Activated CD4-positive, alpha-beta memory T cell treated with anti-CD3 and anti-CD28 coated beads for 36 hours (primary cell): Measurements from ENCODE around the gene L3MBTL3. TPM values are rescaled to one million over a fixed set of nuclear protein-coding genes. Genes with fewer than 3 reads are reported as not detected.

Source experiments
- CTCF ChIA-PET: fragments of 350-600 bp; sonication (Branson Sonifier 250); formaldehyde crosslinking; loops from one replicate; lab custom pipeline; 2021; ENCODE audit warnings: antibody characterized with exemption, inconsistent platforms; lab: Charles Lee
- POLR2A ChIA-PET: fragments of 350-600 bp; sonication (Branson Sonifier 250); formaldehyde crosslinking; loops from one replicate; lab custom pipeline; 2021; ENCODE audit warnings: antibody characterized with exemption; lab: Charles Lee
- DNase-seq: peaks from one replicate; pipeline ENCODE4 v3.0.0-alpha.2; 2020
- H3K27ac Mint-ChIP-seq: one replicate; pipeline ENCODE4 v1.8.0; 2021; ENCODE audit warnings: mixed read lengths
- H3K27me3 Mint-ChIP-seq: one replicate; pipeline ENCODE4 v1.8.0; 2021; ENCODE audit warnings: mixed read lengths
- H3K36me3 Mint-ChIP-seq: one replicate; pipeline ENCODE4 v1.8.0; 2021; ENCODE audit warnings: mixed read lengths
- H3K4me1 Mint-ChIP-seq: one replicate; pipeline ENCODE4 v1.8.0; 2021; ENCODE audit warnings: low read depth, mixed read lengths
- H3K4me3 Mint-ChIP-seq: one replicate; pipeline ENCODE4 v1.8.0; 2021; ENCODE audit warnings: mild to moderate bottlenecking, mixed read lengths
- H3K9me3 Mint-ChIP-seq: one replicate; pipeline ENCODE4 v1.8.0; 2021; ENCODE audit warnings: mixed read lengths
- intact Hi-C: fragments of 100-400 bp; cut with micrococcal nuclease; formaldehyde crosslinking; loops from one replicate; pipeline ENCODE4 v1.15.1; 2023
- total RNA-seq, 2 experiments: library from RNA; stranded (reverse); gene quantifications; one replicate each; pipeline ENCODE4 v1.2.3, GENCODE V29; 2021

Gene L3MBTL3
- total RNA-seq, 2 experiments from 2014 or later = 5.2 to 7.4 TPM

DNA sequence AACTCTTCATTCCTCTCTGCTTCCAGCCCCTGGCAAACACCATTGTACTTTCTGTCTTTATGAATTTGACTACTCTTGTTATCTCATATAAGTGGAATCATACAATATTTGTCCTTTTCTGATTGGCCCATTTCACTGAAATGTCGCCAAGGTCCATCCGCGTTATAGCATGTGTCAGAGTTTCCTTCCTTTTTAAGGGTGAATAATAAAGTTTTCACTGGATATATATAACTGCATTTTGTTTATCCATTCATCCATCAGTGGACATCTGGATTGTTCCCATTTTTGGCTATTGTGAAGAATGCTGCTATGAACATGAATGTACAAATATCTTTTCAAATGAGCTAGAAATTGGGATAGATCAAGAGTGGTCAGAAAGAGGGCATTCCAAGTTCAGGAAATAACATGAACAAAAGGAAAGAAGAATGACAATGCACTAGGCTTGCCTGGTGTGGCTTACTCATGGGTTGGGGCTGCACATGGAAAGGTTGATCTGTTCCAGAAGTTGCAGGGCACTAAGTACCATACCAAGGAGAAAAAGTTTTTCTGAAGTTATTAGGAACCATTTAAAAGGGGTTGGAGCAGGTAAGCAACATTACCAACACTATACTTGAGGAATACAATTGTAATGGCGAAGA is 10.0 kb upstream of the L3MBTL3 start:
- intact Hi-C loops = no loop called here
- no peaks in the 10 kb centered on the region for H3K36me3 Mint-ChIP-seq
- peaks cover 3% of the 10 kb centered on the region for H3K27me3 Mint-ChIP-seq
- ChIA-PET CTCF (interaction anchor here (0.8 to 1.2 kb wide), 2 partner anchors 13 kb away, joined by 3 to 4 read pairs; no protein-coding TSS in a partner anchor), POLR2A (no interaction called here)
- no peak for DNase-seq
- H3K27ac Mint-ChIP-seq = no peak overlapping the region
- no peak overlapping the region for H3K4me3 Mint-ChIP-seq
- no peaks in the 10 kb centered on the region for H3K4me1 Mint-ChIP-seq
- no peaks in the 10 kb centered on the region for H3K9me3 Mint-ChIP-seq

DNA sequence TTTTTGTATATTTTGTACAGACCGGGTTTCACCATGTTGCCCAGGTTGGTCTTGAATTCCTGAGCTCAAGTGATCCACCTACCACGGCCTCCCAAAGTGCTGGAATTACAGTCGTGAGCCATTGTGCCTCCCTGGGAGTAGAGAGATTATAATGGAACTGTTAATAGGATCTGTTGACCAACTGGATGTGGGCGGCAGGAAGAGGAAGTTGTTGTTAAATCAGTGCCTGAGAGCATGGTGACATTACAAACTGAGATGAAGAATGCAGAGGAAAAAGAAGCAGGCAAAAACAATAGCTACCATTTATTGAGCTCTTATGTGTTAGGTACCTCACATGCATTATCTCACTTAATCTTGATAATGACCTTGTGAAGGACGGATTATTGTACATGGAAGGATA is 9.2 kb upstream of the L3MBTL3 start:
- POLR2A ChIA-PET = no interaction called here
- Mint-ChIP-seq H3K36me3 (no peaks in the 10 kb centered on the region), H3K27me3 (peaks cover 3% of the 10 kb centered on the region)

DNA sequence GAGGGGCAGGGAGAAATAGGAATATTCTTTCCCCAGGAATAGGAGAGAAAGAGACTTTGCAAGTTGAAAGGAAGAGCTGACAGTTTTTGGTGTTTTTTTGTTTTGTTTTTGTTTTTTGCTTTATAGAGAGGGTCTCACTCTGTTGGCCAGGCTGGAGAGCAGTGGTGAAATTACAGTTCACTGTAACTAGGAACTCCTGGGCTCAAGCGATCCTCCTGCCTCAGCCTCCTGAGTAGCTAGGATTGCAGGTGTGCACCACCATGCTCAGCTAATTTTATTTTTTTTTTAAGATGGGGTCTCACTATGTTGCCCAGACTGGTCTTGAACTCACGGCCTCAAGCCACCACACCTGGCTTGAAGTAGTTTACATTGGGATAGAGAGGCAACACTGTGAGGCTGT is 8.0 kb upstream of the L3MBTL3 start:
- Mint-ChIP-seq H3K27ac (no peak overlapping the region), H3K4me1 (no peaks in the 10 kb centered on the region), H3K9me3 (no peaks in the 10 kb centered on the region), H3K4me3 (no peak overlapping the region), H3K27me3 (peaks cover 3% of the 10 kb centered on the region), H3K36me3 (no peaks in the 10 kb centered on the region)
- intact Hi-C loops = no loop called here
- CTCF ChIA-PET = interaction anchor here (0.6 to 1.2 kb wide), 2 partner anchors 11 kb away, joined by 3 to 4 read pairs; no protein-coding TSS in a partner anchor
- POLR2A ChIA-PET = no interaction called here
- DNase-seq = no peak

More for the DNA sequence above, 9.2 kb upstream of the L3MBTL3 start:
- CTCF ChIA-PET = interaction anchor here (1.2 kb wide), 1 partner anchor 12 kb away, joined by 3 read pairs; no protein-coding TSS in a partner anchor
- intact Hi-C loops = no loop called here
- no peak for DNase-seq
- Mint-ChIP-seq H3K4me1 (no peaks in the 10 kb centered on the region), H3K4me3 (no peak overlapping the region), H3K27ac (no peak overlapping the region), H3K9me3 (no peaks in the 10 kb centered on the region)

DNA sequence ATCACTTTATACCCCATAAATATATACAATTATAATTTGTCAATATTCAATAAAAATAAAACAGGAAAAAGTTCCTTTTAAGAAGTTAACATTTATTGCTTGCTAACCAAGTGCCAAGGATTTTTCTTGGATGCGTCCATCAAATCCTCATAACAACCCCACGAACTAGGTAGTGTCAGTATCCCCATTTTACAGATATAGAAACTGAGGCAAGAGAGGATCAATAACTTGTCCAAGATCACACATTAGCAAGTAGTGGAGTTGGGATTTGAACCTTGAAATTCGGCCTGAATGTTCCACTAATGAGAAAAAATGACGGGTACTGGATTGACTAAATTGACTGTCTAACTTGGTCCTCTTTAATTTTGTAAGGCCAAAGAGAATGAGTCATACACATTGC is 5.7 kb upstream of the L3MBTL3 start:
- POLR2A ChIA-PET = no interaction called here
- Mint-ChIP-seq H3K9me3 (no peaks in the 10 kb centered on the region), H3K27me3 (peaks cover 3% of the 10 kb centered on the region), H3K27ac (no peak overlapping the region), H3K4me3 (no peak overlapping the region), H3K4me1 (no peaks in the 10 kb centered on the region), H3K36me3 (no peaks in the 10 kb centered on the region)
- CTCF ChIA-PET = no interaction called here
- no peak for DNase-seq
- intact Hi-C loops = no loop called here

DNA sequence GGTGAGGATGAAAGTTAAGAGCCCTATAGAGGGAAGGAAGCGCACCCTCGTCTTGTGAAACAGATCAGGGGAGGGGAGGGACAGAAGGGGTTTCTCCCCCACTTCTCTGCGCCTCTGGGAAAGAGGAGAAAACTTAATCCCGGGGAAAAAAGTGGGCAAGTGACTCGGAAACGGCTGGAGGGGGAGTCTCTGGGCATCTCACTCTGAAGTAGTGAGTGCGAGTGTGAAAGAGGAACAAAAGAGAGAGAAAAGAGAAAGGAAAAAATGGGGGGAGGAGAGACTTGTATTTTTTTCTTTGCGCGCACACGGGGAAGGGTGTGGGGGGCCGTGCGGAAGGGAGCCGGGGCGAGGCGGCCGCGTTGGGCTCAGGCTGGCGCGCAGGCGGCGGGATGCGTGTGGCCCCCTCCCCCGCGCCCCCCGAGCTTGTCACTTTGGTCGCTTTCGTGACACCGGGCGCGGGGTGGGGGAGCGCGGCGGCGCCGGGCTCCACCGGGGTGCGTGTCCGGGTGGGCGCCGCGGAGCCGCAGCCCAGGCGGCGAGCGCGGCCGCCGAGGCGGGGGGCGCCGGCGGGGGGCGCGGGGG is 454 bp downstream of the L3MBTL3 start:
- Mint-ChIP-seq H3K4me3 (peak overlapping the region; percentile 99), H3K4me1 (peaks cover 15% of the 10 kb centered on the region), H3K9me3 (no peaks in the 10 kb centered on the region), H3K36me3 (peaks cover 7% of the 10 kb centered on the region), H3K27ac (peak overlapping the region; percentile 79), H3K27me3 (no peaks in the 10 kb centered on the region)
- ChIA-PET CTCF (interaction anchor here (1.2 kb wide), 1 partner anchor 10 kb away, joined by 5 read pairs; no protein-coding TSS in a partner anchor), POLR2A (interaction anchor here (1.1 to 1.7 kb wide), 2 partner anchors 11 to 13 kb away, joined by 4 read pairs; no protein-coding TSS in a partner anchor)
- intact Hi-C loops = no loop called here
- DNase-seq = peak; percentile 35

DNA sequence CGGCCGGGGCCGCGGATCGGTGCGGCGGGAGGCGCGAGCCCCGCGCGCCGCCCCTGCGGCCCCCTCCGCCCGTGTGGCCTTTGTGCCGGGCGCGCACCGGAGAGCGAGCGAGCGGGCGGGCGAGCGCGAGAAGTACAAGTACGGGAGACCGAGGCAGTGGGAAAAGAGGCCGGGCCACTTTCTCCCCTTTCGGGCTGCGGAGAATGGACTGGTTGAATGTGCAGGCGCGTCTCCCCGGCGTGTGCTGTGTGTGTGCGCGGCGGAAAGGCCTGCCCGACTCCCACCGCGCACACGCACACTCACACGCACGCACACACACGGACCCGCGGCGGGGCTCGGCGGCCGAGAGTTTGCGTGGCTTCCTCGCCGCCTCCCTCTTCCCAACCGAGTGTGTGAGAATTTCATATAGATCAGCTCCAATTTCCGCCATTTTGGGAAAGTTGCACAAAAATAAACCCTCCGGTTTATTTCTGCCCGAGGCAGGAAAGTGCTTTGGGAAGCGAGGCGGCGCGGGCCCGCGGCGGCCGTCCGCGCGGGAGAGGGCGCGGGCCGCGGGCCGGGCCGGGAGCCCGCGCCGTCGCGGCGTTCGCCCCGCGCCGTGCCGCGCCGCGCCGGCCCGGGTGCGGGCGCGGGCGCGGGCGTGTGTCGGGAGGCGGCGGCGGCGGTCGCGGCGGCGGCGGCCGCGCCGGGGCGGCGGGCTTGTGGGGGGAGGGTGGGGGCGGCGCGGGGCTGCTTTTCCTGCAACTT is 1.1 kb downstream of the L3MBTL3 start:
- CTCF ChIA-PET = interaction anchor here (1.2 to 2.3 kb wide), 2 partner anchors 9 to 270 kb away, joined by 5 to 15 read pairs; no protein-coding TSS in a partner anchor
- Mint-ChIP-seq H3K27me3 (no peaks in the 10 kb centered on the region), H3K27ac (peak overlapping the region; percentile 64), H3K4me1 (peaks cover 16% of the 10 kb centered on the region), H3K36me3 (peaks cover 7% of the 10 kb centered on the region), H3K4me3 (peak overlapping the region; percentile 84), H3K9me3 (no peaks in the 10 kb centered on the region)
- intact Hi-C loops = loop anchor here (2.0 to 5.0 kb wide), 4 partner anchors 271 to 529 kb away; no protein-coding TSS in a partner anchor
- POLR2A ChIA-PET = interaction anchor here (1.1 to 1.7 kb wide), 2 partner anchors 10 to 12 kb away, joined by 4 read pairs; no protein-coding TSS in a partner anchor
- peak; percentile 49 for DNase-seq

DNA sequence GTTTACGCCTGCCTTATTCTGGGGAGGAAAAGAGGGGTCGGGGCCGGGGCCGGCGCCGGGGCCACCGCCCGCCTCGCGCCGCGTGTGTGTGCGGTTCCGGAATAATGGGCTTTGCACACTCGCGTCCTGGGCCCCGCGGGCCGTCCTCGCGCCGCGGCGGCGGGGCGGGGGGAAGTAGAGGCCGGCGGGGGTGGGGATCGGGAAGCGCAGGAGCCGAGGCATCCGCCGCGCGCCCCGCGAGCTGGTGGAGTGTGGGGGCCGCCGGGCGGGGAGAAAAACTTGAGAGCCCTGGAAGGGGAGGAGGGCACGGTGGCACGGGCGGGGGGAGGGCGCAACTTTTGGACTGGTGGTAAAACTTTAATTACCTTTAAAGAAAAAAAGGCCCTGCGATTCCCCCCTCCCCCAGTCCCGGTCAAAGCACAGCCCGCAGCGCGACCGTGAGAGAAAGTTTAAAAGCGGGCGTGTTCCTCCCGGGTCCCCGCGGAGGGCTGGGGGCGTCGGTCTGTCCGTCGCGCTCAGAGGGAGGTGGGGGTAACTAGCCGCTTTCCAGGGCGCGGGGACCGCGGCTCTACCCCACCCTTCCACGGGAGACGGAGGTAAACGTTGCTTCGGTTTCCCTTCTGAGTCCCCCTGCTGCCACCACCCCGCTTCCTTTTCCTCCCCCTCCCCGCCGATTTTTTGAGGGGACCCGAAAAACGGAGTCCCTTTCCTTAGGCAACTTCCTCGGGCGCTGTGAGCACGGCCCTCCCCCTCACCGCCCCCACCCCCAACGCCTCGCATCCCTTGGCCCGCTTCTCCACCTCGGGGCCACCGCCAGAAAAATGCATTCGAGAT is 1.9 kb downstream of the L3MBTL3 start:
- intact Hi-C loops = loop anchor here (2.0 to 5.0 kb wide), 4 partner anchors 271 to 529 kb away; no protein-coding TSS in a partner anchor
- H3K27ac Mint-ChIP-seq = peak overlapping the region; percentile 89
- no peaks in the 10 kb centered on the region for H3K27me3 Mint-ChIP-seq
- H3K4me1 Mint-ChIP-seq = peaks cover 18% of the 10 kb centered on the region
- peak; percentile 54 for DNase-seq
- H3K4me3 Mint-ChIP-seq = peak overlapping the region; percentile 95
- H3K9me3 Mint-ChIP-seq = no peaks in the 10 kb centered on the region
- H3K36me3 Mint-ChIP-seq = peaks cover 10% of the 10 kb centered on the region
- ChIA-PET POLR2A (no interaction called here), CTCF (interaction anchor here (0.6 to 2.3 kb wide), 17 partner anchors 8 to 678 kb away, joined by 3 to 24 read pairs (median 5); no protein-coding TSS in a partner anchor)

DNA sequence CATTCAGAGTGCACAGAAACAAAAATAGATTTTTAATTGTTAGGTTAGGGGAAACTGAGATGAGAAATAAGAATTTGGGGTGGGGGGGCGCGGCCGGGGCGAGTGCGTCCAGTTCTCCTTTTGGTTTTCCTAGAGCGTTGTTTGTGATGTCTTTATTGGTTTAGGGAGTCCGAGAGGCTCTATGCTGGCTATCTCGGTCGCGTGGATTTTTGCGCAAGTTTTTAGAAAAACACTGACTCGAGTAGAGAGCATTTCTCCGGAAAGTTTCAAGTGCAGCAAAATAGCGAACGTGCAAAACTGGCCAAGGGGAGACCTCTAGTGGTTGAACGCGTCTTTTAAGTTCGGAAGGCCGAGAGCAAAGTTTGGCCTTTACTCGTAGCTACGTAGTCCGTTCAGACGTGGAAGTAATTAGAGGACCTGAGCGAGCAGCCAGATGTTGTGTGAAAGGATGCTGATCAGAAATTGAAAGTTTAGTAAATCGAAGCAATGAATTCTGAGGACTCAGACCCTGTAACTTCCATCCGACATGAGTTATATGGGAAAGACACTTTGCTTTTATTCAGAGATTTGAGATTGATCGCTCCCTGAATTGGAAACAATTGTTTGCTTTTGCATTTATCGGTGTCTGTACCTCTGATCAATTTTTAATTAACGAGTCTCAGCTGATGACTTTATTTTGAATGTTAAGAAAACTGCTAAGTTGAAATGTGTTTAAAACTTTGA is 2.7 kb downstream of the L3MBTL3 start:
- H3K4me1 Mint-ChIP-seq = peaks cover 22% of the 10 kb centered on the region

DNA sequence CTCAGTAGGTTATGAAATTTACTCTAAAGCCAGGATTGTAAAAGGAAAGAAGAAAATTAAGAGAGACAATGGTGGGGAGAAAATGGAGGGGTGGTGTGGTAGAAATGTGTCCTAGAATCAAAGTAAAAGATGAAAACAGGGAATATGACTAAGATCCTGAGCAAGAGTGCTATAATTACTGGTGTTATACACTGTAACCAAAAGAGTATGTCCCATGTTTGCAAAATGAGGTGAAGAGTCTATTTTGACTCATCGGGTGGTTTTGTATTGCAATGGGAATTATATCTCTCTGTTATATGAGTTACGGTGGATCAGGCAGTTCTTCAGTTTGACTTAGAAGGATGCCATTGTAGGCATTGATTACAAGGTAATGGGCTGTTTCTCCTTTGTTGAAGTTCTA is 8.5 kb downstream of the L3MBTL3 start:
- no peaks in the 10 kb centered on the region for H3K27me3 Mint-ChIP-seq
- no peaks in the 10 kb centered on the region for H3K9me3 Mint-ChIP-seq
- H3K4me1 Mint-ChIP-seq = peaks cover 59% of the 10 kb centered on the region
- ChIA-PET POLR2A (no interaction called here), CTCF (interaction anchor here (0.6 to 0.7 kb wide), 2 partner anchors 11 to 428 kb away, joined by 3 read pairs; no protein-coding TSS in a partner anchor)
- DNase-seq = no peak
- H3K36me3 Mint-ChIP-seq = peaks cover 5% of the 10 kb centered on the region
- peak overlapping the region; percentile 50 for H3K27ac Mint-ChIP-seq
- H3K4me3 Mint-ChIP-seq = no peak overlapping the region
- intact Hi-C loops = loop anchor here (2.0 to 5.0 kb wide), 4 partner anchors 120 to 595 kb away; no protein-coding TSS in a partner anchor

More for the DNA sequence above, 2.7 kb downstream of the L3MBTL3 start:
- intact Hi-C loops = loop anchor here (1.0 to 5.0 kb wide), 9 partner anchors 8 to 530 kb away; no protein-coding TSS in a partner anchor
- CTCF ChIA-PET = interaction anchor here (0.6 to 2.3 kb wide), 42 partner anchors 9 to 677 kb away, joined by 3 to 24 read pairs (median 4); partner anchors contain the start of genes ARHGAP18 and SAMD3
- Mint-ChIP-seq H3K9me3 (no peaks in the 10 kb centered on the region), H3K27me3 (no peaks in the 10 kb centered on the region), H3K36me3 (peaks cover 12% of the 10 kb centered on the region), H3K4me3 (peak overlapping the region; percentile 95), H3K27ac (peak overlapping the region; percentile 89)
- peak; percentile 87 for DNase-seq
- POLR2A ChIA-PET = interaction anchor here (0.6 kb wide), 1 partner anchor 204 kb away, joined by 4 read pairs; no protein-coding TSS in a partner anchor

DNA sequence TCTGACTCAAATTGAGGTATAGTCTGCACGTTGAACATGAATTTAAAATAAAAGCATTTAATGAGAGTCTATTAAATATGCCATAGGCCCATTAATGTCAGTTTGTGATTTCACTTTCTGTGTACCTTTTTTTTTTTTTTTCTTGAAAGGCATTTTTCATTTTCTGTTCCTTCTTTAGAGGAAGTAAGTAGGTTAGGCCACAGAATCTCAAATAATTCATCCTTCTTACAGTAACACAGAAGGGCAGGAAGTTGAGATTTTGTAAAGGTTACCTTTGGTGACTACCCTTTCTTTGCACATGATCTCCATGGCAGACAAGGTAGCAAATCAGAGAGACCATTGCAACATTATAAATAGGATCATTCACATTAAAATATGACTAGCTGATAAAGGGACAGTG is 9.6 kb downstream of the L3MBTL3 start:
- H3K36me3 Mint-ChIP-seq = peaks cover 6% of the 10 kb centered on the region
- no peaks in the 10 kb centered on the region for H3K9me3 Mint-ChIP-seq
- CTCF ChIA-PET = interaction anchor here (1.7 kb wide), 1 partner anchor 8 kb away, joined by 5 read pairs; no protein-coding TSS in a partner anchor
- peak overlapping the region; percentile 70 for H3K27ac Mint-ChIP-seq
- POLR2A ChIA-PET = no interaction called here
- DNase-seq = no peak
- intact Hi-C loops = loop anchor here (1.0 to 5.0 kb wide), 7 partner anchors 106 to 594 kb away; no protein-coding TSS in a partner anchor
- H3K27me3 Mint-ChIP-seq = no peaks in the 10 kb centered on the region
- H3K4me1 Mint-ChIP-seq = peaks cover 53% of the 10 kb centered on the region
- H3K4me3 Mint-ChIP-seq = no peak overlapping the region
